ENCODE data around the gene BSN. TPM values are rescaled to one million over a fixed set of nuclear protein-coding genes. Genes with fewer than 3 reads are reported as not detected.

BSN gene
- total RNA-seq, 2 donors from 2014 or later, result 0.17 to 0.21 TPM

- H3K27me3 ChIP-seq, result no peaks in the 10 kb centered on the region
- DNase-seq, result no peak
- no peaks in the 10 kb centered on the region for H3K9me3 ChIP-seq
- H3K4me3 ChIP-seq, result no peak overlapping the region
- H3K27ac ChIP-seq, result no peak overlapping the region
- no peaks in the 10 kb centered on the region for H3K4me1 ChIP-seq
- no peak for TF ChIP-seq CTCF (IDR thresholded peaks at IDR 0.05)
- no peak overlapping the region for H3K9ac ChIP-seq (ENCODE audit: low read depth in 2 of 2, low read length in 2 of 2)
- intact Hi-C loops (cut with DNase I), result no loop called here
- H3K36me3 ChIP-seq, result peaks cover 7% of the 10 kb centered on the region
Measured at GRCh38 chr3:49535971-49536874, 18.1 kb upstream of the BSN start.

GRCh38 chr3:49536875-49537533, 17.3 kb upstream of the BSN start:
- no peak for TF ChIP-seq CTCF (IDR thresholded peaks at IDR 0.05)
- no peak for DNase-seq
- Histone ChIP-seq H3K9me3 (no peaks in the 10 kb centered on the region), H3K9ac (ENCODE audit: low read depth in 2 of 2, low read length in 2 of 2) (no peak overlapping the region), H3K4me1 (no peaks in the 10 kb centered on the region), H3K27me3 (no peaks in the 10 kb centered on the region), H3K36me3 (peaks cover 7% of the 10 kb centered on the region), H3K27ac (no peak overlapping the region), H3K4me3 (no peak overlapping the region)
- intact Hi-C loops (cut with DNase I), result no loop called here

- intact Hi-C loops (cut with DNase I), result loop anchor here (2.0 kb wide), 1 partner anchor 131 kb away; no protein-coding TSS in a partner anchor
- H3K4me1 ChIP-seq, result no peaks in the 10 kb centered on the region
- DNase-seq, result peak; percentile 94
Measured at GRCh38 chr3:49539659-49540560, 14.4 kb upstream of the BSN start.

GRCh38 chr3:49552087-49552486, 2.2 kb upstream of the BSN start:
- TF ChIP-seq CTCF (IDR thresholded peaks at IDR 0.05), result no peak
- Histone ChIP-seq H3K4me1 (peaks cover 4% of the 10 kb centered on the region), H3K36me3 (no peaks in the 10 kb centered on the region), H3K9me3 (no peaks in the 10 kb centered on the region), H3K27ac (no peak overlapping the region), H3K9ac (ENCODE audit: low read depth in 2 of 2, low read length in 2 of 2) (no peak overlapping the region), H3K4me3 (no peak overlapping the region), H3K27me3 (no peaks in the 10 kb centered on the region)
- DNase-seq, result no peak
- intact Hi-C loops (cut with DNase I), result no loop called here

More at GRCh38 chr3:49539659-49540560, 14.4 kb upstream of the BSN start:
- Histone ChIP-seq H3K27ac (peak overlapping the region; percentile 79), H3K36me3 (no peaks in the 10 kb centered on the region), H3K9ac (ENCODE audit: low read depth in 2 of 2, low read length in 2 of 2) (peak overlapping the region; percentile 69 to 71), H3K4me3 (peak overlapping the region; percentile 62), H3K9me3 (no peaks in the 10 kb centered on the region), H3K27me3 (no peaks in the 10 kb centered on the region)
- peak; percentile 74 for TF ChIP-seq CTCF (IDR thresholded peaks at IDR 0.05)

GRCh38 chr3:49553324-49553691, 969 bp upstream of the BSN start:
- no peak for TF ChIP-seq CTCF (IDR thresholded peaks at IDR 0.05)
- Histone ChIP-seq H3K27ac (no peak overlapping the region), H3K9me3 (no peaks in the 10 kb centered on the region), H3K27me3 (no peaks in the 10 kb centered on the region), H3K4me3 (peak overlapping the region; percentile 57), H3K36me3 (no peaks in the 10 kb centered on the region), H3K4me1 (peaks cover 4% of the 10 kb centered on the region), H3K9ac (ENCODE audit: low read depth in 2 of 2, low read length in 2 of 2) (no peak overlapping the region)
- intact Hi-C loops (cut with DNase I), result no loop called here
- DNase-seq, result no peak

Data from colonic mucosa (tissue), 4 donors.